WTC11 (cell line): ENCODE data around the gene P2RY6. TPM values are rescaled to one million over a fixed set of nuclear protein-coding genes. Genes with fewer than 3 reads are reported as not detected.

Source experiments
- ATAC-seq: fragments of 200-7000 bp; cut with Tn5 transposase; 2 replicates; pipeline ENCODE4 v1.10.0; 2021; ENCODE audit warnings: mild to moderate bottlenecking, moderate library complexity
- Bru-seq: library from RNA; stranded (reverse); fragments of 400-500 nt; gene quantifications from one replicate; lab custom pipeline; 2021; lab: Mats Ljungman, UMichigan
- CTCF ChIA-PET: fragments of 300-600 bp; sonication (Branson Sonifier 250); formaldehyde crosslinking; loops from one replicate; lab custom pipeline; 2021; ENCODE audit warnings: antibody characterized with exemption; lab: Charles Lee
- POLR2A ChIA-PET: fragments of 350-600 bp; sonication (Branson Sonifier 250); formaldehyde crosslinking; loops from one replicate; lab custom pipeline; 2021; ENCODE audit warnings: antibody characterized with exemption; lab: Charles Lee
- DNase-seq: peaks from one replicate; pipeline ENCODE4 v3.0.0; 2021; ENCODE audit warnings: low spot score
- H3K27ac Mint-ChIP-seq: 2 replicates; pipeline ENCODE4 v1.8.0; 2021; ENCODE audit warnings: mixed read lengths
- H3K27me3 Mint-ChIP-seq: 2 replicates; pipeline ENCODE4 v1.8.0; 2021; ENCODE audit warnings: low read depth, mild to moderate bottlenecking, moderate library complexity, mixed read lengths
- H3K36me3 Mint-ChIP-seq: 2 replicates; pipeline ENCODE4 v1.8.0; 2021; ENCODE audit warnings: mixed read lengths
- H3K4me1 Mint-ChIP-seq: 2 replicates; pipeline ENCODE4 v1.8.0; 2022; ENCODE audit warnings: mixed read lengths
- H3K4me3 Mint-ChIP-seq: 2 replicates; pipeline ENCODE4 v1.8.0; 2021; ENCODE audit warnings: mild to moderate bottlenecking, moderate library complexity, mixed read lengths
- H3K9me3 Mint-ChIP-seq: 2 replicates; pipeline ENCODE4 v1.8.0; 2021; ENCODE audit warnings: mixed read lengths
- CDX4 ChIP-seq: fragments of 250-450 bp; sonication (Bioruptor Pico); IDR thresholded peaks from 2 replicates; pipeline ENCODE4 v1.9.0; 2021; ENCODE audit warnings: moderate library complexity, mild to moderate bottlenecking, inconsistent platforms, borderline replicate concordance
- EMX1 ChIP-seq: fragments of 250-450 bp; sonication (Bioruptor Pico); IDR thresholded peaks from 2 replicates; pipeline ENCODE4 v1.8.0; 2021; ENCODE audit warnings: mild to moderate bottlenecking
- ESRRA ChIP-seq: sonication (generic); formaldehyde crosslinking; IDR thresholded peaks from 2 replicates; pipeline ENCODE4 v1.8.1; 2022; ENCODE audit warnings: mild to moderate bottlenecking, missing genetic modification reagents, borderline replicate concordance
- GRHL2 ChIP-seq: fragments of 250-450 bp; sonication (Bioruptor Pico); IDR thresholded peaks from 2 replicates; pipeline ENCODE4 v1.8.0; 2022; ENCODE audit warnings: mild to moderate bottlenecking, moderate library complexity; ENCODE audit not compliant: insufficient replicate concordance, severe bottlenecking
- IRF1 ChIP-seq: sonication (generic); formaldehyde crosslinking; IDR thresholded peaks from 2 replicates; pipeline ENCODE4 v1.8.0; 2023; ENCODE audit warnings: missing genetic modification reagents
- JUN ChIP-seq: sonication (generic); formaldehyde crosslinking; IDR thresholded peaks from 2 replicates; pipeline ENCODE4 v1.8.0; 2023; ENCODE audit warnings: mild to moderate bottlenecking, missing genetic modification reagents
- KAT7 ChIP-seq: sonication (generic); formaldehyde crosslinking; IDR thresholded peaks from 2 replicates; pipeline ENCODE4 v1.8.1; 2023; ENCODE audit warnings: missing genetic modification reagents, mild to moderate bottlenecking, borderline replicate concordance
- NR1H2 ChIP-seq: sonication (generic); formaldehyde crosslinking; IDR thresholded peaks from 2 replicates; pipeline ENCODE4 v1.9.0; 2021; ENCODE audit warnings: mild to moderate bottlenecking, moderate library complexity, missing genetic modification reagents
- RORB ChIP-seq: fragments of 250-450 bp; sonication (Bioruptor Pico); IDR thresholded peaks from 2 replicates; pipeline ENCODE4 v1.9.0; 2021; ENCODE audit warnings: mild to moderate bottlenecking
- ZNF317 ChIP-seq: sonication (generic); formaldehyde crosslinking; IDR thresholded peaks from 2 replicates; pipeline ENCODE4 v1.8.1; 2023; ENCODE audit warnings: low read depth, mild to moderate bottlenecking, moderate library complexity, missing genetic modification reagents, borderline replicate concordance
- ZNF396 ChIP-seq: fragments of 250-450 bp; sonication (Bioruptor Pico); IDR thresholded peaks from 2 replicates; pipeline ENCODE4 v1.8.0; 2021; ENCODE audit warnings: mild to moderate bottlenecking, moderate library complexity, borderline replicate concordance
- ZNF532 ChIP-seq: fragments of 250-450 bp; sonication (Bioruptor Pico); IDR thresholded peaks from 2 replicates; pipeline ENCODE4 v1.9.0; 2021; ENCODE audit warnings: mild to moderate bottlenecking, borderline replicate concordance
- long read RNA-seq, 3 experiments: library from RNA in 1 of 3; library from capped mRNA in 1 of 3; library from polyadenylated mRNA in 1 of 3; unstranded in 2 of 3; stranded (forward) in 1 of 3; transcript quantifications; one replicate each; pipeline ENCODE4 v2.0.0, GENCODE V29; 2021
- total RNA-seq: library from RNA; stranded (reverse); gene quantifications from 3 replicates; pipeline ENCODE4 v1.2.3, GENCODE V29; 2021
- TF ChIP-seq, protein P1 (sequence below): sonication (generic); formaldehyde crosslinking; IDR thresholded peaks from 2 replicates; pipeline ENCODE4 v1.8.1; 2023; ENCODE audit warnings: mild to moderate bottlenecking, moderate library complexity, missing genetic modification reagents
- TF ChIP-seq, protein P2 (sequence below): sonication (generic); formaldehyde crosslinking; IDR thresholded peaks from 2 replicates; pipeline ENCODE4 v1.8.0; 2022; ENCODE audit warnings: mild to moderate bottlenecking, missing genetic modification reagents

Gene P2RY6, protein sequence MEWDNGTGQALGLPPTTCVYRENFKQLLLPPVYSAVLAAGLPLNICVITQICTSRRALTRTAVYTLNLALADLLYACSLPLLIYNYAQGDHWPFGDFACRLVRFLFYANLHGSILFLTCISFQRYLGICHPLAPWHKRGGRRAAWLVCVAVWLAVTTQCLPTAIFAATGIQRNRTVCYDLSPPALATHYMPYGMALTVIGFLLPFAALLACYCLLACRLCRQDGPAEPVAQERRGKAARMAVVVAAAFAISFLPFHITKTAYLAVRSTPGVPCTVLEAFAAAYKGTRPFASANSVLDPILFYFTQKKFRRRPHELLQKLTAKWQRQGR
- total RNA-seq: 0.11 to 0.16 TPM in 2 of 3 replicates, not detected in the other
- Bru-seq, nascent RNA: percentile 8 among the genes with signal in this experiment
- long read RNA-seq, experiment 1: 0 reads
- long read RNA-seq, experiment 2: 0 reads
- long read RNA-seq, experiment 3: 0 reads

- Mint-ChIP-seq H3K27ac (no peak within 1 kb of the TSS; the same call in 1 of the 2 replicates), H3K4me1 (peaks cover 34% of the 10 kb centered on the region), H3K4me3 (no peak within 1 kb of the TSS), H3K36me3 (no peaks in the 10 kb centered on the region), H3K9me3 (no peaks in the 10 kb centered on the region), H3K27me3 (peaks cover under 1% of the 10 kb centered on the region; the same call in 1 of the 2 replicates)
- peak; percentile 66; the same call in 1 of the 2 replicates for TF ChIP-seq ZNF317 (CRISPR knock-in tag)
- TF ChIP-seq, protein P1, sequence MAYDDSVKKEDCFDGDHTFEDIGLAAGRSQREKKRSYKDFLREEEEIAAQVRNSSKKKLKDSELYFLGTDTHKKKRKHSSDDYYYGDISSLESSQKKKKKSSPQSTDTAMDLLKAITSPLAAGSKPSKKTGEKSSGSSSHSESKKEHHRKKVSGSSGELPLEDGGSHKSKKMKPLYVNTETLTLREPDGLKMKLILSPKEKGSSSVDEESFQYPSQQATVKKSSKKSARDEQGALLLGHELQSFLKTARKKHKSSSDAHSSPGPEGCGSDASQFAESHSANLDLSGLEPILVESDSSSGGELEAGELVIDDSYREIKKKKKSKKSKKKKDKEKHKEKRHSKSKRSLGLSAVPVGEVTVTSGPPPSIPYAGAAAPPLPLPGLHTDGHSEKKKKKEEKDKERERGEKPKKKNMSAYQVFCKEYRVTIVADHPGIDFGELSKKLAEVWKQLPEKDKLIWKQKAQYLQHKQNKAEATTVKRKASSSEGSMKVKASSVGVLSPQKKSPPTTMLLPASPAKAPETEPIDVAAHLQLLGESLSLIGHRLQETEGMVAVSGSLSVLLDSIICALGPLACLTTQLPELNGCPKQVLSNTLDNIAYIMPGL (CRISPR knock-in tag): no peak
- DNase-seq (peak; percentile 13), ATAC-seq (no peak; the same call in 1 of the 2 replicates)
- POLR2A ChIA-PET: interaction anchor here (0.5 kb wide), 1 partner anchor 65 kb away, joined by 3 read pairs; no protein-coding TSS in a partner anchor
- CTCF ChIA-PET: interaction anchor here (0.7 to 5.0 kb wide), 9 partner anchors 21 to 354 kb away, joined by 3 to 22 read pairs (median 3); partner anchors contain the start of gene ARHGEF17
Measured at GRCh38 chr11:73271936-73272679, at the start of gene P2RY6. Gene P2RY6 (plus strand): TSS chr11:73272338. CDS start chr11:73296519, 24,181 bp downstream.

GRCh38 chr11:73223998-73224730 lies 48.0 kb upstream of the P2RY6 start:
- H3K4me1 Mint-ChIP-seq: peaks cover 19% of the 10 kb centered on the region
- H3K9me3 Mint-ChIP-seq: no peaks in the 10 kb centered on the region
- H3K27ac Mint-ChIP-seq: no peak overlapping the region
- no peak for TF ChIP-seq IRF1 (CRISPR knock-in tag)
- DNase-seq (no peak), ATAC-seq (no peak)
- ChIA-PET POLR2A (no interaction called here), CTCF (interaction anchor here (1.1 to 2.2 kb wide), 2 partner anchors 12 to 42 kb away, joined by 3 to 11 read pairs; no protein-coding TSS in a partner anchor)
- no peaks in the 10 kb centered on the region for H3K36me3 Mint-ChIP-seq
- H3K4me3 Mint-ChIP-seq: no peak overlapping the region
- peaks cover 30% of the 10 kb centered on the region for H3K27me3 Mint-ChIP-seq

DNA sequence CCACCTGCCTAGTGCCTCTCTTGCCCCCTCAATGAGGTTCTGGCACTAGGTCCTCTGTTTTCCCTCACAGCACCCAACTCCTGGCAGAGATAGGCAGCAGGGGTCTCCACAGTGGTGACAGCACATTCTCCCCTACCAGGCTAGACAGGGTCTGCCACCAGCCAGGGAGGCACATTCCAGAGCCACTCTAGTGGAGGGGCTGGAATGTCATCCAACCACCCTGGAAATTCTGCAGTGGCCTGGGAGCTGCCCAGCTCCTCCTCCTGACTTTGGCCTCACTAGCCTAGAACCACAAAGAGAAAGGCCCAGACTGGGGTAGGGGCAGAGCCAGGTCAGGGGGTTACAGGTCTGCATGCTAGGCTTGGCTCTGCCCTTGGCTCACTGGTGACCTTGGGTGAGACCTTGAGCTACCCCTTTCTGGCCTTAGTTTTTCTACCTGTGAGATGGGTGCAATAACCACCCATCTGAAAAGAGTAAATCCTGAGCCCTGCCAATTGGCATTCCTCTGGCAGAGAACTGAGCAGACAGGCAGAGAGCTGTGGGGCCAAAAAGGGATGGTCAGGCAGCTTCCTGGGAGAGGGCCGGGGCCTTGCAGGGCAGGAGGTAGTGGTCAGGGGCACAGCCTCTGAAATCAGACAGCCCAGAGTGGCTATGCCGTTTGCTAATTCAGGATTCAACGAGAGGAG lies 47.0 kb upstream of the P2RY6 start:
- Mint-ChIP-seq H3K4me1 (peaks cover 25% of the 10 kb centered on the region), H3K36me3 (no peaks in the 10 kb centered on the region), H3K4me3 (no peak overlapping the region), H3K27me3 (peaks cover 20% of the 10 kb centered on the region), H3K9me3 (no peaks in the 10 kb centered on the region), H3K27ac (no peak overlapping the region)
- ChIA-PET CTCF (interaction anchor here (0.7 to 2.2 kb wide), 3 partner anchors 11 to 43 kb away, joined by 3 to 11 read pairs (median 3); no protein-coding TSS in a partner anchor), POLR2A (interaction anchor here (0.6 kb wide), 1 partner anchor 502 kb away, joined by 4 read pairs; no protein-coding TSS in a partner anchor)
- DNase-seq (no peak), ATAC-seq (no peak; the same call in 1 of the 2 replicates)
- TF ChIP-seq ZNF532 (CRISPR knock-in tag) (no peak), KAT7 (CRISPR knock-in tag) (no peak), ZNF396 (CRISPR knock-in tag) (no peak), NR1H2 (CRISPR knock-in tag) (no peak), GRHL2 (CRISPR knock-in tag) (no peak), RORB (no peak), ESRRA (CRISPR knock-in tag) (no peak), EMX1 (CRISPR knock-in tag) (no peak), JUN (CRISPR knock-in tag) (no peak), CDX4 (CRISPR knock-in tag) (no peak)
- TF ChIP-seq, protein P1 (CRISPR knock-in tag): no peak
- TF ChIP-seq, protein P2, sequence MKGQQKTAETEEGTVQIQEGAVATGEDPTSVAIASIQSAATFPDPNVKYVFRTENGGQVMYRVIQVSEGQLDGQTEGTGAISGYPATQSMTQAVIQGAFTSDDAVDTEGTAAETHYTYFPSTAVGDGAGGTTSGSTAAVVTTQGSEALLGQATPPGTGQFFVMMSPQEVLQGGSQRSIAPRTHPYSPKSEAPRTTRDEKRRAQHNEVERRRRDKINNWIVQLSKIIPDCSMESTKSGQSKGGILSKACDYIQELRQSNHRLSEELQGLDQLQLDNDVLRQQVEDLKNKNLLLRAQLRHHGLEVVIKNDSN (CRISPR knock-in tag): no peak
